Gastrocnemius medialis (tissue), 4 donors: ENCODE data around the gene PAK1. TPM values are rescaled to one million over a fixed set of nuclear protein-coding genes. Genes with fewer than 3 reads are reported as not detected.
"Not testable (repeated sequence)": the region's sequence is repeated elsewhere in the genome, so short reads cannot be mapped to it uniquely, and the experiment has no call there.

ENCODE experiments used
- ATAC-seq, 2 donors: fragments of 150-250 bp; one replicate each; pipeline ENCODE4 v1.9.1; 2016
- DNase-seq, 2 donors: peaks; one replicate each; pipeline ENCODE4 v3.0.0-alpha.2; 2019
- H3K27ac ChIP-seq, 4 donors: fragments of 200-600 bp; sonication (generic); 1 replicate in 1 of 4; 2 replicates in 3 of 4; pipeline ENCODE4 v1.5.1; 2016 to 2018; ENCODE audit warnings: mild to moderate bottlenecking in 2 of 4, moderate library complexity in 1 of 4
- H3K27me3 ChIP-seq, 3 donors: fragments of 200-600 bp; sonication (generic) in 2 of 3; 1 replicate in 1 of 3; 2 replicates in 2 of 3; pipeline versions ENCODE4 v1.5.1 to v1.6.0; 2016 to 2019; ENCODE audit warnings: mild to moderate bottlenecking in 1 of 3, moderate library complexity in 1 of 3
- H3K36me3 ChIP-seq, 2 donors: fragments of 200-600 bp; sonication (generic) in 1 of 2; one replicate each; pipeline ENCODE4 v1.5.1; 2017 to 2018
- H3K4me1 ChIP-seq, 2 donors: fragments of 200-600 bp; sonication (generic) in 1 of 2; one replicate each; pipeline ENCODE4 v1.5.1; 2016 to 2017; ENCODE audit warnings: mild to moderate bottlenecking in 2 of 2
- H3K4me3 ChIP-seq, 4 donors: fragments of 200-600 bp; sonication (generic) in 3 of 4; 1 replicate in 1 of 4; 2 replicates in 3 of 4; pipeline ENCODE4 v1.5.1; 2016 to 2019; ENCODE audit warnings: mild to moderate bottlenecking in 2 of 4
- H3K9me3 ChIP-seq, 3 donors: fragments of 200-600 bp; sonication (generic) in 2 of 3; 1 replicate in 1 of 3; 2 replicates in 2 of 3; pipeline ENCODE4 v1.5.1; 2016 to 2019
- CTCF ChIP-seq, 5 experiments: fragments of 450-650 bp in 3 of 5; fragments of 200-600 bp in 2 of 5; sonication (generic) in 2 of 5; IDR thresholded peaks in 4 of 5; conservative IDR thresholded peaks in 1 of 5; 1 replicate in 4 of 5; 2 replicates in 1 of 5; pipeline ENCODE4 v1.5.1; 2016 to 2019; ENCODE audit warnings: antibody characterized with exemption in 5 of 5, mild to moderate bottlenecking in 3 of 5, moderate library complexity in 3 of 5
- POLR2A ChIP-seq, 2 donors: fragments of 450-650 bp; IDR thresholded peaks; one replicate each; pipeline ENCODE4 v1.6.1; 2017; ENCODE audit warnings: antibody characterized with exemption in 2 of 2, mild to moderate bottlenecking in 2 of 2, moderate library complexity in 2 of 2
- in situ Hi-C, 4 donors: fragments of 200-750 bp; cut with MboI; loops; one replicate each; pipeline versions ENCODE4 v1.15.0 to v1.8.0; 2017; ENCODE audit warnings: low sequenced_read_pairs in 4 of 4
- intact Hi-C: fragments of 100-400 bp; cut with DNase I; formaldehyde crosslinking; loops from one replicate; pipeline ENCODE4 v1.15.1; 2023; ENCODE audit warnings: low total_unique reads
- total RNA-seq, 4 donors: library from RNA; depleted of rRNA; stranded (reverse); fragments of >200 nt; gene quantifications; one replicate each; pipeline versions ENCODE4 v1.1.0 to v1.2.3, GENCODE V29; 2016

Gene PAK1
- total RNA-seq, 4 donors from 2014 or later, result 22.3 to 34.4 (median 27.9) TPM

GRCh38 chr11:77495526-77495925, 21.6 kb upstream of the PAK1 start:
- Histone ChIP-seq H3K9me3 (no peaks in the 10 kb centered on the region), H3K4me3 (no peak overlapping the region), H3K27me3 (no peaks in the 10 kb centered on the region), H3K36me3 (no peaks in the 10 kb centered on the region), H3K27ac (no peak overlapping the region), H3K4me1 (no peaks in the 10 kb centered on the region)
- TF ChIP-seq CTCF (IDR thresholded peaks at IDR 0.05 in 4 of 5, conservative IDR thresholded peaks at IDR 0.05 in 1 of 5), result no peak
- no peak for TF ChIP-seq POLR2A (IDR thresholded peaks at IDR 0.05)
- DNase-seq, result no peak
- no peak for ATAC-seq
- in situ Hi-C loops, result no loop called here
- intact Hi-C loops, result no loop called here

- H3K4me3 ChIP-seq, H3K9me3 ChIP-seq, intact Hi-C loops, H3K4me1 ChIP-seq, ATAC-seq, DNase-seq, H3K36me3 ChIP-seq, in situ Hi-C loops, H3K27ac ChIP-seq, H3K27me3 ChIP-seq: not testable (repeated sequence)
Observed at GRCh38 chr11:77490035-77490434, 16.1 kb upstream of the PAK1 start.

GRCh38 chr11:77487790-77488189, 13.9 kb upstream of the PAK1 start:
- ATAC-seq (no peak), DNase-seq (no peak)
- Histone ChIP-seq H3K27ac (no peak overlapping the region), H3K4me1 (no peaks in the 10 kb centered on the region), H3K36me3 (no peaks in the 10 kb centered on the region), H3K4me3 (no peak overlapping the region), H3K9me3 (no peaks in the 10 kb centered on the region), H3K27me3 (peaks cover 0 to 4% (median 0%) of the 10 kb centered on the region in 3 donors)
- in situ Hi-C loops, result no loop called here
- intact Hi-C loops, result no loop called here
- TF ChIP-seq POLR2A (IDR thresholded peaks at IDR 0.05), result no peak
- TF ChIP-seq CTCF (IDR thresholded peaks at IDR 0.05 in 4 of 5, conservative IDR thresholded peaks at IDR 0.05 in 1 of 5), result no peak

GRCh38 chr11:77479746-77480352, 6.0 kb upstream of the PAK1 start:
- Histone ChIP-seq H3K9me3 (no peaks in the 10 kb centered on the region), H3K4me3 (no peak overlapping the region), H3K27me3 (no peaks in the 10 kb centered on the region), H3K36me3 (no peaks in the 10 kb centered on the region), H3K4me1 (no peaks in the 10 kb centered on the region), H3K27ac (no peak overlapping the region)
- ATAC-seq, result no peak
- intact Hi-C loops, result loop anchor here (10.0 kb wide), 1 partner anchor 355 kb away; the partner anchor contains the start of gene MYO7A
- TF ChIP-seq POLR2A (IDR thresholded peaks at IDR 0.05) (no peak), CTCF (IDR thresholded peaks at IDR 0.05 in 4 of 5, conservative IDR thresholded peaks at IDR 0.05 in 1 of 5) (no peak)
- DNase-seq, result no peak
- in situ Hi-C loops, result no loop called here

- TF ChIP-seq POLR2A (IDR thresholded peaks at IDR 0.05) (no peak), CTCF (IDR thresholded peaks at IDR 0.05 in 4 of 5, conservative IDR thresholded peaks at IDR 0.05 in 1 of 5) (no peak)
- DNase-seq (no peak), ATAC-seq (no peak)
- no peaks in the 10 kb centered on the region for H3K36me3 ChIP-seq
- H3K4me3 ChIP-seq, result no peak overlapping the region
- H3K9me3 ChIP-seq, result no peaks in the 10 kb centered on the region
- in situ Hi-C loops, result no loop called here
- intact Hi-C loops, result loop anchor here (2.0 to 10.0 kb wide), 2 partner anchors 68 to 350 kb away; partner anchors contain the start of gene MYO7A
- H3K27ac ChIP-seq, result peak overlapping the region; percentile 79 to 92 (median 88)
- no peaks in the 10 kb centered on the region for H3K27me3 ChIP-seq
- H3K4me1 ChIP-seq, result peaks cover 0 to 8% of the 10 kb centered on the region in 2 donors
Observed at GRCh38 chr11:77475206-77475605, 1.3 kb upstream of the PAK1 start.
